CD4-positive, alpha-beta T cell treated with Interleukin-15 for 4 hours (primary cell): Measurements from ENCODE around the gene ADCY10.

Experiments used
- DNase-seq: peaks from one replicate; pipeline ENCODE4 v3.0.0-alpha.2; 2020; ENCODE audit warnings: low spot score

The ADCY10 gene

DNA sequence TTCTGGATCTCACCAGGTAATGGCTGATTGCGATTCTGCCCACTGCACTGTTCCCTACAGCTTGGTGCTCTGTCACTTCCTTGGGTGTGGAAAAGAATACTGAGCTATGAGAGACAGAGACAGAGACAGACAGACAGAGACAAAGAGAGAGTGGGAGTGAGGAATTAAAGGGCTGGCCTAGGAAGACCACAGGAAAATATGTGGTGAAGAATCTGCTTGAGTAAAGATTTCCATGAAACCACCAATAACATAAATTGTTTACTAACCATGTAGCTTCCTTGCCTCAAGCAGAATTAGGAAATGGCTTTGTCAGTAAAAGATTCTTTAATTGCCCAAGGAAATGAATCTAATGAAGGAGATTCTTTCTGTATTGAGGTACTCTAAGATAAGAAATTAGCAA, 137.8 kb downstream of the ADCY10 start:
- DNase-seq, result no peak

DNA sequence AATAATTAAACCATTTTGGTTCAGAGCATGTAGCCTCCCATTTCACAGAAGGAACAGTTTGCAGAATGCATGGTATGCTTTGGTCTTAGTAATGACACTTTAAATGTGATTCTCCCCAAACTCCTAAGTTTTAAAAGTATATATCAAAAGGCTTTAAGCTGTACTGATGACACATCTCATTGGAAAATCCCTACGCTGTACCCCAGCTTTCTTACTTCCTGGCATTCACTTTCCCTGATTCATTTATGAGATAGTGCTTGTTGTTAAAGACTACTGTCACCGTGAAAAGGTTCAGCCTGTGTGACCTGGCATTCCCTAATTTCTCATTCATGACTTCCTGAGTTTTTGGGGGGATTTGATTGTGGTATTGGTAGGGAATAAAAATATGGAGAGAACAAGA, 138.8 kb downstream of the ADCY10 start:
- no peak for DNase-seq

DNA sequence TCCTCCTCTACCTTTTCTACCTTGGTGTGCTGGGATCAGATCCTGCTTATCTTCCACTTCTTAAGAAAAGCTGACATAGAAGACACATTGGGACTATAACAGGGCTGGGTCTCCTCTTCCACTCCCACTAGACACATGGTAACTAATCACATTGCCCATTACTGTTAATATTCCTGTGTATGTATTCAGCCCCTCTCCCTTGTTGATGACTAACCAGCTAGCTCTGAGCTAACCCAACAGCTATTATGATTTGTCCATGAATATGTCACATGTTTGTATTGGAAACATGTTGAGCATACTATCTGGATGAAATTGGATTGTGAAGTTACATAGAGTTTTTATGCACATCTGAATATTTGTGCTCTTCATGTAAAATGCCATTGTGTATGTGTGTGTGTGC, 139.2 kb downstream of the ADCY10 start:
- DNase-seq, result no peak

DNA sequence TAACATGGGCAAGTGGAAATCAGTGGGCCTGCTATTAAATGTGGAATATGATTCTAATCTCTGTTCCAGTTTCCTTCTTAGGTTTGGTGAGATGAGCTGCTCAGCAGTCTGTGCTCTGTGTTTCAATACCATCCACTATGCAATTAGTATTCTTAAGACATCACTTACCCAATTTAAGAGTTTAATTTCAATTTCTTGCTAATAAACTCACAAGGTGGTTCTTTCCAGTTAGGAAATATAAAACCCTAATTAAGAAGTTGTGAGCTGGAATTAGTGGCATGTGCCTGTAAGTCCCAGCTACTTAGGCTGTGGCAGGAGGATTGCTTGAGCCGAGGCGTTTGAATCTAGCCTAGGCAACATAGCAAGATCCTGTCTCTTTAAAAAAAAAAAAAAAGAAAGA, 140.4 kb downstream of the ADCY10 start:
- no peak for DNase-seq

DNA sequence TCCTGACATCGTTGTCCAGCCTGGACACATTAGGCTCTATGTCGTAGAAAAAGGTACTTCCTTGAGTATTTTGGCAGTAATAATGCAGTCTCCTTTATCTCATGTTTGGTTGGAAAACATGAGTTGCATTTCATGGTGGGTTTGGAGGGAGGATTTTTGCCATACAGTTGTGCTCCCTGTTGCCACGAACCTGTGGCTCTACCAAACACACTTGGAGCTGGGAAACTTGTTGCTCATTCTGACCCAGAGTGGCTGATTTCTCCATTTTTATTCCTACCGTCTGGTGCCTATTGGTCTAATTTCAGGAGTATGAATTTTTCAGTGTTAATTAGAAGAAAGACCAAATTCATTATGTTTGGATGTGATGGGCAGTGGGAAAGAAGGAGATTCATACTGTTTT, 141.5 kb downstream of the ADCY10 start:
- no peak for DNase-seq

DNA sequence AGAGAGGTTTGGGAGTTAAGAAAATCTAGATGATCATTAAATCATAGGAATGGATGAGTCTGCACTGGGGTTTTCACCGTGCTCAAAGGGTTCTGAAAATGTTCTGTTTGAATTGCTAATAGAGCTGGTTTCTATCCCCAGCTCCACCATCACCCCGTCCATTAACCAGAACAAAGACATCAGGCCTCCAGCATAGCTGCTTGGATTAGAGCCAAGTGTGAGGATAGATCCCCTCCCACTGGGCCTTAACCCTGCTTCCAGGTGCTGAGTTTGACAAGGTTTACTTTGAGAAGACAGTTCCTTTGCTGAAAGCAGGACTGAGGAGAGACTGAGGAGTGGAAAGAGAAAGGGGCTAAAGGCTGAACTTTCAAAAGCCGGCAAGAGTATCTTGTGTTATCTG, 143.8 kb downstream of the ADCY10 start:
- no peak for DNase-seq

DNA sequence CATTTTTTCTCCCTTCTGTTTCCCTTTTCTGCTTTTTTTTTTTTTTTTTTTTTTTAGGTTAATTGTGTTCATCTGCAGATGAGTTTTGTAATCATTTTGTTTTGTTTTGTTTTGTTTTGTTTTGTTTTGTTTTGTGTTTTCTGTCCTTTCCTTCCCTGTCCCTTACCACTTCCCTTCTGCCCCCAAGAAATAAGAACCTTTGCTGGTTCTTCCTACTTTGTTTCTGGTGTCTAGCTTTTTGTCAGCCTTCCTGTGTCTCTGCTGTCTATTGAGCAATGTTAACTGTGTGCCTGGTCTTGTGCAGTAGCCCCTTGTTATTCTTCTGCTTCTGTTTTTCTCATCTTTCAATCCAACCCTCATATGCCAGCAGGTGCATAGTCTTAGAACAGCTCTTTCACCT, 146.2 kb downstream of the ADCY10 start:
- no peak for DNase-seq

DNA sequence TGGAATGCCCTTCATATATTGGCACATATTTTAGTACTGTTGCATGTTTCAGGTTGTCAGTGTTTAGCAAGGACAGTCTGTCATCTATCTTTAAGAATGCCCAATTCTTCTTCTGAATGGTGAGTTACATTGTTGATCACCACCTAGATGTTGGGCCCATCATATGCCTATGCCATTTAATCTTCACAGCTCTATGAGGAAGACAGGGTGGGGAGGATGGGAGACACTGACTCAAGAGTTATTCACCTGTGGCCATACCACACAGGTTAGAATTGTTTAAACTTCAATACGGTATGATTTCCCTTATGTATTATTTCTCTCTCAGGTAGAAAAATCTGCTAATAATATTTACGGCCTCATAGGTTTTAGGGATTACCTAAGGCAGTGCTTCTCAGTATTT, 147.4 kb downstream of the ADCY10 start:
- DNase-seq, result no peak

DNA sequence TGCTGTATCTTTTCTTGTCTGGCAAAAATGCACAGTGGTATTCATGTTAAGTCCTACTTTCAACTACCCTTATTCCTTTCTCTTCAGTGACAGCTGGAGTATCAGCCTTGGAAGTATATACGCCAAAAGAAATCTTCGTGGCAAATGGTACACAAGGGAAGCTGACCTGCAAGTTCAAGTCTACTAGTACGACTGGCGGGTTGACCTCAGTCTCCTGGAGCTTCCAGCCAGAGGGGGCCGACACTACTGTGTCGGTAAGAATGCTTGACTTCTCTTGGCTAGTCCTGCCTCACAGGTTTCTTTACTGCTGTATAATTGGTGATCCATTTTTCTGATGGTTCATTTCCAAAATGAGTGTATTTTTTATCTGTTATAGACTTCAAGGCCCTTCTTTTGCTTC, 148.4 kb downstream of the ADCY10 start:
- DNase-seq, result no peak

DNA sequence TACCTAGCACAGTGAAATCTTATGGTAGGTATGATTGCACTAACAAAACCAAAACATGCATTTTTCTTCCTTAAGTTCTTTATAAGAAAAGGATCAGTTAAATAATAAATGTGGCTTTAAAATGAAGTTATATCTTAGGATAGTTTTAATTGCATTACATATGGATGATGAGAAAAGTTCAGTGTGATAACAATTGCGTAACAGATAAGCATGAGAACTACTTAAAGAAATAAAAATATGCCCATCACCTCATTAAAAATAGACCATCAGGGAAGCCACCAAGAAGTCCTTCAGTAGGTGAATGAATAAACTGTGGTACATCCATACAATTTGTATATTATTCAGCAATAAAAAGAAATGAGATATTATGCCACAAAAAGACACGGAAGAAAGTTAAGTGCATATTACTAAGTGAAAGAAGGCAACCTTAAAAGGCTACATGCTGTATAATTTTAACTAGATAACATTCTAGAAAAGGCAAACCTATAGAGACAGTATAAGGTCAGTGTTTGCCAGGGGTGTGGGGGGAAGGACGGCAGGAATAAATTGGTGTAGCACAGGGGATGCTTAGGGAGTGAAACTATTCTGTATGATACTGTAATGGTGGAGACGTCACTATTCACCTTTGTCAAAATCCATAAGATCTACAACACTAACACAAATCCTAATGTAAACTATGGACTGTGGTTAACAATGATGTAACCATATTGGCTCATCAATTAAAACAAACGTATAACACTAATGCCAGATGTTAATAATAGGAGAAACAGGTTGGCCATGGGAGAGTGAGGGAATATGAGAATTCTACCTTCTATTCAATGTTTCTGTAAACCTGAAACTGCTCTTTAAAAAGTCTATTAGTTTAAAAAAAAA, 149.2 kb downstream of the ADCY10 start:
- DNase-seq, result no peak

DNA sequence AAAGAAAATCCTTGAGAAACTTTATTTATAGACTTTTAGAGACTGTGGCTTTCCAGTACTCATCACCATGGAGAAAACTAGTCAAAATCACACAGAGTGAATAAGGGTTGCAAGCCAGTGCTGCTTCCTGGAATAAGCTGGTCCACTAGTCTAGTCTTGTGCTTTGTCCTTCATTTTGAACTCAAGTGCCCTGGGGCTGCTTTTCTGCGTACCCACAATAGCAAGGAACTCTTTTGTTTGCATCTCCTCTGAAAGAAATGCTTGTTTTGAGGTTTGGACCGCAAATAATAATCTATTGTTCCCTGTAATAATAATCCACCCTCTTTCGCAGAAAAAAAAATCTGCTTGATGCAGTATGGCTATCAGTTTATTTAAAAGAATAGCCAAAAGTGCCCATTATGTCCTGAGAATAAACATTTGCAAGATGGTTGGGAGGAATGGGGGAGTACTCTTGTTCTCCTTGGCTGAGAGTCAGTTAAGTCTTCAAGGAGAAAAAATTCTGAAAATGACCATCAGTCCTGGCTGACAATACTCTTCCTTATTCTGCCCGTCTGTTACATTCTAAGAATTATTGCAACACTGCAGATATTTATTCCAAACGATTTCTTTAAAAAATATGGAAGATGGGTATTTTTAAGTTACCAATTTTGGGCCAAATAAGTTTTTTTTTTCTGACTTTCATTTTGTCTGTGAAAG, 150.3 kb downstream of the ADCY10 start:
- no peak for DNase-seq

DNA sequence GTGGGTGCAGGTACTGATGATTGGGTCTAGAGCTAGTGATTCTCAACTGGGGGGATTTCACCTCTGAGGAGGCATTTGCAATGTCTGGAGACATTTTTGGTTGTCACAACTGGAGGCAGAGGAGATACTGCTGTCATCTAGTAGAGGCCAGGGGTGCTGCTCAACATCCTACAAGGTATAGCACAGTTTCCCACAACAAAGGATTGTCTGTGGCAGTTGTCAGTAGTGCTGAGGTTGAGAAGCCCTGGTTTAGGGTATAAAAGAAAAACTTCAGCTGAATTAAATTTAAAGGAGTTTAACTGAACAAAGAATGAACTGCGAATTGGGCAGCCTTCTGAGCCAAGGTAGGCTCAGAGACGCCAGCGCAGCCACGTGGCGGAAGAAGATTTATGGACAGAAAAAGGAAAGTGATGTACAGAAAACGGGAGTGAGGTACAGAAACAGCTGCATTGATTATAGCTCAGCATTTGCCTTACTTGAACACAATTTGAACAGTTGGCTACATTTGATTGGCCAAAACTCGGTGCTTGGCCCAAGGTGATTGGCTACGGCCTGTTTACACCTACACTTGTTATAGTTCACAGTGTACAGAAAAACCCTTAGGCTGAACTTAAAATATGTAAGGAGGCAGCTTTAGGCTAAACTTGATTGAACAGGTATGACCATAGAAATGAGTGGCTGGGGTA, 151.7 kb downstream of the ADCY10 start:
- no peak for DNase-seq

DNA sequence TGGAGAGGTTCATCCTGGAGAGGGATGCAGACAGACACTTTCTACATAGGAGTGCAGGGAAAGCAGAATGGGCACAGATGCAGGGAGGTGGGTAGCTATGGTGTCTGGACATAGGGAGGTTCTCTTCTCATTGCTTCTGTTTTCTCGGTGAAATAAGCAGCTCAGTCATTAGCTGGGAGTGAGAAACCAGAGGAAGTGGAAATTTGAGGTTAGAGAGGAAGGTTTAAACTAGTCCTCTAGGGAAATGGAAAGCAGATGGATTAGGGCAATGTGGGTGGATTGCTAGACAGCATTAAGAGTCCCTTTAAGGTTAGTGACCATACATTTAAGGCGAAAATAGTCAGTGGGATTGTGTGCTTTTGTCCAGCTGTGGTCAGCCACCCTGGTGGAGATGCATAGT, 152.5 kb downstream of the ADCY10 start:
- DNase-seq, result no peak
